Prostate gland (tissue), 2 donors: ENCODE data around the gene MYO9A. TPM values are rescaled to one million over a fixed set of nuclear protein-coding genes. Genes with fewer than 3 reads are reported as not detected.
A peak's percentile ranks its signal among the peaks of the same experiment; 100 is the strongest.

Experiments
- DNase-seq: peaks from one replicate; pipeline ENCODE4 v3.0.0-alpha.2; 2019; ENCODE audit warnings: low spot score
- H3K27ac ChIP-seq, 2 donors: fragments of 200-600 bp; sonication (generic); 2 replicates each; pipeline ENCODE4 v1.5.1; 2017 to 2019
- H3K27me3 ChIP-seq: fragments of 200-600 bp; sonication (generic); replicated peaks from 2 replicates; pipeline ENCODE4 v1.5.1; 2019; ENCODE audit not compliant: insufficient read depth
- H3K36me3 ChIP-seq, 2 donors: fragments of 200-600 bp; sonication (generic); 1 replicate in 1 of 2; 2 replicates in 1 of 2; pipeline versions ENCODE4 v1.5.1 to v1.8.1; 2017 to 2019
- H3K4me1 ChIP-seq: fragments of 200-600 bp; sonication (generic); replicated peaks from 2 replicates; pipeline ENCODE4 v1.5.1; 2019
- H3K4me3 ChIP-seq, 2 donors: fragments of 200-600 bp; sonication (generic); 2 replicates each; pipeline ENCODE4 v1.5.1; 2017 to 2019
- H3K9me3 ChIP-seq: fragments of 200-600 bp; sonication (generic); 2 replicates; pipeline ENCODE4 v1.5.1; 2017
- CTCF ChIP-seq, 4 experiments: fragments of 200-600 bp in 2 of 4; fragments of 450-650 bp in 2 of 4; sonication (generic) in 2 of 4; IDR thresholded peaks; 1 replicate in 3 of 4; 2 replicates in 1 of 4; pipeline ENCODE4 v1.5.1; 2016 to 2019; ENCODE audit warnings: antibody characterized with exemption in 4 of 4, mild to moderate bottlenecking in 2 of 4, moderate library complexity in 2 of 4
- POLR2A ChIP-seq: fragments of 450-650 bp; IDR thresholded peaks from one replicate; pipeline ENCODE4 v1.6.1; 2016; ENCODE audit warnings: antibody characterized with exemption, mild to moderate bottlenecking
- POLR2AphosphoS5 ChIP-seq: sonication (generic); formaldehyde crosslinking; IDR thresholded peaks from one replicate; pipeline ENCODE4 v1.6.1; 2017; ENCODE audit warnings: antibody characterized with exemption
- WGBS: methylation state at CpG from one replicate; pipeline ENCODE4 v1.1.5; 2018; 5-methylcytosine and 5-hydroxymethylcytosine counted together
- intact Hi-C: fragments of 100-400 bp; cut with DNase I; formaldehyde crosslinking; loops from one replicate; pipeline ENCODE4 v1.14.2; 2022
- total RNA-seq, 2 donors: library from RNA; depleted of rRNA; stranded (reverse); fragments of >200 nt; gene quantifications; one replicate each; pipeline ENCODE4 v1.1.0, GENCODE V29; 2016

MYO9A gene
- total RNA-seq, 2 donors from 2014 or later: 29.4 to 252 TPM

- no peak overlapping the region for H3K27ac ChIP-seq
- no peaks in the 10 kb centered on the region for H3K27me3 ChIP-seq
- intact Hi-C loops: no loop called here
- no peaks in the 10 kb centered on the region for H3K36me3 ChIP-seq
- H3K9me3 ChIP-seq: no peaks in the 10 kb centered on the region
- no peak for TF ChIP-seq POLR2AphosphoS5
- TF ChIP-seq CTCF (IDR thresholded peaks at IDR 0.05): no peak
- TF ChIP-seq POLR2A: no peak
- H3K4me3 ChIP-seq: no peak overlapping the region
- no peak for DNase-seq
- no peaks in the 10 kb centered on the region for H3K4me1 ChIP-seq
Observed at GRCh38 chr15:72128359-72128758, 10.4 kb upstream of the MYO9A start.

- H3K4me3 ChIP-seq: no peak overlapping the region
- intact Hi-C loops: no loop called here
- no peak for DNase-seq
- no peaks in the 10 kb centered on the region for H3K36me3 ChIP-seq
- H3K4me1 ChIP-seq: no peaks in the 10 kb centered on the region
- WGBS: 56% methylated on average over 2 of the region's 2 CpGs
- no peaks in the 10 kb centered on the region for H3K27me3 ChIP-seq
- H3K27ac ChIP-seq: no peak overlapping the region
- TF ChIP-seq POLR2AphosphoS5 (no peak), CTCF (IDR thresholded peaks at IDR 0.05) (no peak), POLR2A (no peak)
- H3K9me3 ChIP-seq: no peaks in the 10 kb centered on the region
Observed at GRCh38 chr15:72127724-72128322, 9.9 kb upstream of the MYO9A start.

- Histone ChIP-seq H3K4me1 (no peaks in the 10 kb centered on the region), H3K4me3 (no peak overlapping the region), H3K9me3 (no peaks in the 10 kb centered on the region), H3K27ac (no peak overlapping the region), H3K27me3 (no peaks in the 10 kb centered on the region), H3K36me3 (no peaks in the 10 kb centered on the region)
- intact Hi-C loops: no loop called here
- WGBS: 14% methylated on average over 1 of the region's 1 CpG
- TF ChIP-seq POLR2AphosphoS5: no peak
- TF ChIP-seq CTCF (IDR thresholded peaks at IDR 0.05): no peak
- TF ChIP-seq POLR2A: no peak
- DNase-seq: no peak
Observed at GRCh38 chr15:72124218-72124617, 6.3 kb upstream of the MYO9A start.

- H3K27ac ChIP-seq: peak overlapping the region; percentile 94 to 96
- no peaks in the 10 kb centered on the region for H3K36me3 ChIP-seq
- TF ChIP-seq POLR2A: no peak
- TF ChIP-seq POLR2AphosphoS5: peak; percentile 37
- intact Hi-C loops: loop anchor here (10.0 kb wide), 1 partner anchor 107 kb away; no protein-coding TSS in a partner anchor
- WGBS: 0% methylated on average over 31 of the region's 59 CpGs
- H3K4me1 ChIP-seq: peaks cover 7% of the 10 kb centered on the region
- H3K4me3 ChIP-seq: peak overlapping the region; percentile 70 to 93
- peak; percentile 70 for DNase-seq
- H3K27me3 ChIP-seq: no peaks in the 10 kb centered on the region
- H3K9me3 ChIP-seq: no peaks in the 10 kb centered on the region
Observed at GRCh38 chr15:72117486-72118016, 399 bp downstream of the MYO9A start.

GRCh38 chr15:72116731-72117485 lies 1.0 kb downstream of the MYO9A start:
- peaks cover 7% of the 10 kb centered on the region for H3K4me1 ChIP-seq
- peak overlapping the region; percentile 94 to 96 for H3K27ac ChIP-seq
- under 1% methylated on average over 24 of the region's 24 CpGs for WGBS
- no peaks in the 10 kb centered on the region for H3K9me3 ChIP-seq
- H3K36me3 ChIP-seq: no peaks in the 10 kb centered on the region
- peak; percentile 26 for DNase-seq
- TF ChIP-seq POLR2A (no peak), POLR2AphosphoS5 (no peak), CTCF (IDR thresholded peaks at IDR 0.05) (no peak)
- peak overlapping the region; percentile 70 to 93 for H3K4me3 ChIP-seq
- intact Hi-C loops: loop anchor here (10.0 kb wide), 1 partner anchor 108 kb away; no protein-coding TSS in a partner anchor
- no peaks in the 10 kb centered on the region for H3K27me3 ChIP-seq
